ENCODE results near the gene NOP10. TPM values are rescaled to one million over a fixed set of nuclear protein-coding genes. Genes with fewer than 3 reads are reported as not detected.

The NOP10 gene
- total RNA-seq, 1 donor = 190 TPM

DNA sequence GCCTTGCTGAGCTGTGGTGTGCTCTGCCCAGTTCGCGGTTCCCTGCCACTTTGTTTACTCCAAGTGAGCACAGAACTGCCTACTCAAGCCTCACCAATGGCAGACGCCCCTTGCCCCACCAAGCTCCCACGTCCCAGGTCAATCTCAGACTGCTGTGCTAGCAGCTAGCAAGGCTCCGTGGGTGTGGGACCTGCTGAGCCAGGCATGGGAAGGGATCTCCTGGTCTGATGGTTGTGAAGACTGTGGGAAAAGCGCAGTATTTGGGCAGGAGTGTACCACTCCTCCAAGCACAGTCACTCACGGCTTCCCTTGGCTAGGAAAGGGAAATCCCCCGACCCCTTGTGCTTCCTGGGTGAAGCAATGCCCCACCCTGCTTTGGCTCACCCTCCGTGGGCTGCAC lies 50.3 kb downstream of the NOP10 start:
- no peak overlapping the region for H3K4me3 ChIP-seq (ENCODE audit: low read depth, low read length)
- TF ChIP-seq, protein P1, sequence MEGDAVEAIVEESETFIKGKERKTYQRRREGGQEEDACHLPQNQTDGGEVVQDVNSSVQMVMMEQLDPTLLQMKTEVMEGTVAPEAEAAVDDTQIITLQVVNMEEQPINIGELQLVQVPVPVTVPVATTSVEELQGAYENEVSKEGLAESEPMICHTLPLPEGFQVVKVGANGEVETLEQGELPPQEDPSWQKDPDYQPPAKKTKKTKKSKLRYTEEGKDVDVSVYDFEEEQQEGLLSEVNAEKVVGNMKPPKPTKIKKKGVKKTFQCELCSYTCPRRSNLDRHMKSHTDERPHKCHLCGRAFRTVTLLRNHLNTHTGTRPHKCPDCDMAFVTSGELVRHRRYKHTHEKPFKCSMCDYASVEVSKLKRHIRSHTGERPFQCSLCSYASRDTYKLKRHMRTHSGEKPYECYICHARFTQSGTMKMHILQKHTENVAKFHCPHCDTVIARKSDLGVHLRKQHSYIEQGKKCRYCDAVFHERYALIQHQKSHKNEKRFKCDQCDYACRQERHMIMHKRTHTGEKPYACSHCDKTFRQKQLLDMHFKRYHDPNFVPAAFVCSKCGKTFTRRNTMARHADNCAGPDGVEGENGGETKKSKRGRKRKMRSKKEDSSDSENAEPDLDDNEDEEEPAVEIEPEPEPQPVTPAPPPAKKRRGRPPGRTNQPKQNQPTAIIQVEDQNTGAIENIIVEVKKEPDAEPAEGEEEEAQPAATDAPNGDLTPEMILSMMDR (IDR thresholded peaks at IDR 0.05; ENCODE audit: insufficient read depth, low read depth, low read length) = no peak
- no peak for DNase-seq (ENCODE audit: low read depth)

Small RNA genes lying within 50 kb of the gene (small RNA-seq; reads per million reads assigned to genes)
- gene MIR1233-1 (not detected), gene RF00019 (not detected)

Other genes starting within 250 kb of the NOP10 start
- gene EMC7, start 241.3 kb downstream of the NOP10 start, total RNA-seq = 36.7 and 57.4 TPM in 2 replicates
- gene PGBD4, start 241.1 kb downstream of the NOP10 start, total RNA-seq = 1.9 and 2.6 TPM in 2 replicates
- 53.8 and 70.4 TPM in 2 replicates for gene KATNBL1, start 133.0 kb downstream of the NOP10 start, total RNA-seq
- gene EMC4, start 118.1 kb downstream of the NOP10 start, total RNA-seq = 120 and 149 TPM in 2 replicates
- 12.5 and 12.6 TPM in 2 replicates for gene SLC12A6, start 5.4 kb downstream of the NOP10 start, total RNA-seq
- not detected in 2 replicates for gene NUTM1, start 179 bp upstream of the NOP10 start, total RNA-seq
- gene LPCAT4, start 24.1 kb upstream of the NOP10 start, total RNA-seq = 11.0 and 19.9 TPM in 2 replicates
- gene GOLGA8A, start 94.7 kb upstream of the NOP10 start, total RNA-seq = 11.2 and 18.0 TPM in 2 replicates
- 32.9 and 33.7 TPM in 2 replicates for gene GOLGA8B, start 240.5 kb upstream of the NOP10 start, total RNA-seq